Measurements from ENCODE around the gene VSTM2L.

GRCh38 chr20:37954626-37955025 is 51.7 kb downstream of the VSTM2L start:
- TF ChIP-seq EZH2phosphoT487 (IDR thresholded peaks at IDR 0.05; ENCODE audit: insufficient read depth, low read depth) (no peak), EZH2 (IDR thresholded peaks at IDR 0.05; ENCODE audit: insufficient read depth, poor library complexity, severe bottlenecking) (no peak)

Data from GM23248 (cell line).